Left lobe of liver (tissue), 2 donors: Measurements from ENCODE around the gene CNEP1R1. TPM values are rescaled to one million over a fixed set of nuclear protein-coding genes. Genes with fewer than 3 reads are reported as not detected.

Experiments used
- ATAC-seq: fragments of 200-7000 bp; cut with Tn5 transposase; one replicate; pipeline ENCODE4 v1.9.1; 2020; ENCODE audit warnings: mild to moderate bottlenecking, moderate library complexity
- DNase-seq: peaks from one replicate; pipeline ENCODE4 v3.0.0-alpha.2; 2020; ENCODE audit warnings: low spot score
- total RNA-seq: library from RNA; stranded (reverse); gene quantifications from one replicate; pipeline ENCODE4 v1.2.1, GENCODE V29; 2021
- donor health status: DM: no; HTN: no; CAD: no; lungs with moderate emphysema.
- donor health status: DM: no; HTN: yes; CAD: no.

Gene CNEP1R1
- total RNA-seq, 1 donor from 2014 or later, result 6.4 TPM

DNA sequence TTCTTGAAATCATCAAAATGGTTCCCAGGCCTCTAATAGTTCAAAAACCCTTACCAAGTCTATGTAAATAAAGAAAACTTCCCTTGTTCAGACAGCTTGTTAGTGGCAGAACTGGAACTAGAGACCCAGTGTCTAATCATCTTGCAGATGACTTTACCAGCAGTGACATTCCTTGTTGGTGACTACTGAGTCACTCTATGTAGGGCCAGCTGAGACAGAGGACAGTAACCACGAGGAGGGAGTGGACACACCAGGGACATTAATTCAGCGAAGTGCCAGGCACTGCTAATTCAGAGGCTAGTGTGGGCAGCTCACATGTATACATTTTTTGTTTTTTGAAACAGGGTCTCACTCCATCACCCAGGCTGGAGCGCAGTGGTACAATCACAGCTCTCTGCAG is 34.6 kb downstream of the CNEP1R1 start:
- DNase-seq (no peak), ATAC-seq (no peak)

DNA sequence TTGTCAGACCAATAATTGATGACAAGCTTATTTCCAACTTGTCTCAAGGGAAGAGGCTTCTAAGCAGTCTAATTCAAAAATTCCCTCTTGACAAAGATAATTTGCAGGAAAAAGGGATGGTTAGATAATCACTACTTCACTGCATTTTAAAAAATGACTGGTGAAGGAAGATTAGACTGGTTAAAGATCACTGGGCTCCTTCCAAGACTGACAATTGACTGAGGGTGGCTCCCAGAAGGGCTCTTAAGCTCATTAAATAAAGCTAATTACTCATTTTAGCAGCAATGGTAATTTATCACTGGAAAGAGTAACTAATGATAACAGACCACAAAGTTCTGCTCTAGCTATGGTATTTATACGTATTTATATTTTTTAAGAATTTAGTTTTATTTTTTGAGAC is 36.3 kb downstream of the CNEP1R1 start:
- no peak for ATAC-seq
- DNase-seq, result no peak

DNA sequence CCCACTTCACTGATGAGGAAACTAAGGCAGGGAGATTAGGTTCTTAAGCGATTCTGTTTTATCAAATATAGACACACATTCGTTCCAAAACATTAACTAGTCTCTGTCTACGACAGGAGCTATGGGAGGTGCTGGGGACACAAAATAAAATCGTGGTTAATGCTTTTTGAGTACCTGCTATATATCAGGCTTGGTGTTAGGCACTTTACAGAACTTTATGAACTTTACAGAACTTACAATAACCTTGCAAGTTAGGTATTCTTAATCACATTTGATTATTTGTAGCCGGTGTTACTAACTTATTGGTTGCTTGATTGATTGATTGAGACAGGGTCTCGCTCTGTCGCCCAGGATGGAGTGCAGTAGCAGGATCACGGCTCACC is 40.2 kb downstream of the CNEP1R1 start:
- ATAC-seq (no peak), DNase-seq (no peak)

DNA sequence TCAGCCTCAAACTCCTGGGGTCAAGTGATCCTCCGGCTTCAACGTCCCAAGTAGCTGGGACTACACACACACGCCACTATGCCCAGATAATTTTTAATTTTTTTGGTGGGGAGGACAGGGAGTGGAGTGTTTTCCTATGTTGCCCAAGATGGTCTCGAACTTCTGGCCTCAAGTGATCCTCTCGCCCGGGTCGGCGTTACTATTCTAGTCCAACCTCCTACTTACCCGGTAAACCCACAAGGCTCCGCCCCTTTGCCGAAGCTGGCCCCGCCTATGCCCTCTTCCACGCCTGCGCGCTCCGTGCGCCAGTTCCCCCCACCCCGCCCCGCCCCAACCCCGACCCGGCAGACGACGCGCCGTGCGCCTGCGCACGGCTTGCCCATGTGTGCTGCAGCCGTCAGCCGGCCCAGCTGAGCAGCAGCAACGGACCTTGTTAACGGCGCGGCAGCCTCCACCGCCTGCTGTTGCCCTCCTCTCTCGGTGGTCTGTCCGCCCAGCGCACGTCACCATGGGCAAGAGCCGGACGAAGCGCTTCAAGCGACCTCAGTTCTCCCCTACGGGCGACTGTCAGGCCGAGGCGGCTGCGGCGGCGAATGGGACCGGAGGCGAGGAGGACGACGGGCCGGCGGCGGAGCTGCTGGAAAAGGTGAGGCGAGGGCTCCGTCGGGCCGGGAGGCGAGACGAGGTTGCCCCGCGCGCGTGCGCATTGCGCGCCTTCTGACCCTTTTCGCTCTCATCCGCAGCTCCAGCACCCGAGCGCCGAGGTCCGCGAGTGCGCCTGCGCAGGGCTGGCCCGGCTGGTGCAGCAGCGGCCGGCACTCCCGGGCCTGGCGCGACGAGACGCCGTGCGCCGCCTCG is 40.8 kb downstream of the CNEP1R1 start, which contains the start of gene HEATR3:
Gene HEATR3 (plus strand): TSS at position 347 of the 858 bp plus-strand sequence. CDS start 162 bp downstream, at position 509.
- peak; percentile 95 for DNase-seq

DNA sequence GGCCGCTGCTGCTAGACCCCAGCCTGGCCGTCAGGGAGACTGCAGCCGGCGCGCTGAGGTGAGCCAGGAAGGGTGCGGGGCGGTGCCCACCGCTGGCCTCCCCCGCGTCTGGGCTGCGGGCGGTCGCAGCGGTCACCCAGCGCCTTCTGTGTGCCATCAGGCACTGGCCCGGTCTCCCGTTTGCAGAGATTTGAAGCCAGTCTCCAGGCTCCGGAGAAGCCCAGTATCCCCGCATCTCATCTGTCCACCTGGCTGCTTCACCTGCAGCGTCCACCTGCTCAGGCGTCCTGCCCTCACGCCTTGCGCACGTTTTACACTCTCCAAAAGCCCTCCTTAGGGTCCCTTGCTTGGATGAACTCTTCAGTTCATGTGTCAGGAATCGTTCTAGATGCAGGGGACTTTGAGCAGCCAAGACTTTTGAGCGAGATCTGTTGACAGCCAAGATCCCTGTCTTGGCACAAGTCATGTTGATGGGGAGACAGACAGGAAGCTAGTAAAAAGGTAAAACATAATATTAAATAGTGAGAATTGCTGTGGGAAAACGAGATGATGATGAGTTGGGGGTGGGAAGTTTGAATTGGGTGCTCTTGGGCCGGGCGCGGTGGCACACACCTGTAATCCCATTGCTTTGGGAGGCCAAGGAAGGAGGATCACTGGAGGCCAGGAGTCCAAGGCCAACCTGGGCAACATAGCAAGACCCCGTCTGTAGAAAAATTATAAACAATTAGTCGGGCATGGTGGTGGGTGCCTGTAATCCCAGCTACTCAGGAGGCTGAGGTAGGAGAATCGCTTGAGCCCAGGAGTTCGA is 41.7 kb downstream of the CNEP1R1 start:
- DNase-seq (no peak), ATAC-seq (no peak)

More for the DNA sequence above, 40.8 kb downstream of the CNEP1R1 start, which contains the start of gene HEATR3:
- ATAC-seq, result peak; percentile 93

DNA sequence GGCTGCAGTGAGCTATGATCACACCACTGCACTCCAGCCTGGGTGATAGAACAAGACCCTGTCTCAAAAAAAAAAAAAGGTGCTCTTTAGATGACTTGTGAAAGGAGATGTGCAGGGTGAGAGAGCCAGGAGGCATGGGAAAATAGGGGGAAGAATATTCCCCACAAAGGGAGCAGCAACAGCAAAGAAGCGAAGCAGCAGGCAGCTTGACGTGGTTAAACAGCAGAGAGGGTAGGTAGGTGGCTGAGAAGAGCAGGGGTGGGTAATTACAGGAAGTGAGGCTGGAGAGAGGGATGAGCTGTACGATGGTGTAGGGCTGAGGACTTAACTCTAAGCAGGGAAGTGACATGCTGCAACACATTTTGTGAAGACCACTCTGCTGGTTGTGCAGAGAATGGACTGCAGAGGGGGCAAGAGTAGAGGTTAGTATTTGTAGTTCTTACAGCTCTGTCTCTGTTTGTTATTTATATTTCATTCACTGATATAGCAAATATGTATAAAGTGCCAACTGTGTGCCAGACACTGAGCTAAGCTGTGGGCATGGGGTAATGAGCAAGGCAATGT is 42.3 kb downstream of the CNEP1R1 start:
- DNase-seq, result no peak
- ATAC-seq, result no peak

DNA sequence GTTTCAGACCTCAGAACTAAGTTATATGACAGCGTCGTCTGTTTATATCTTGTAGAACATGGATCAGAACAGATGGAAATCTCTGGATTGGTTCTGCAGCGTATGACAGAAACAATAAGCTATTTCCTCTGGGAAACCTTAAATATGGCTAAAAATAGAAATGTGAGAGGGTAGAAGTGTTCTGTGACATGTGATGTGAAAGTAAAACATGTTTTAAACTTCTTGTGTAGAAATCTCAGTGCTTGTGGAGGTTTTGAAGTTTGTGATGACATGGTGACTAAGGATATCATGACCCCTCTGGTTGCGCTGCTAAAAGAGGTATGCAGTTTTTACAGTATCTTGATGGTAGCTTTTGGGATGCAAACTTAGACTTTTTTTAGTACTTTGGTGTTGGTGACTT is 43.5 kb downstream of the CNEP1R1 start:
- DNase-seq (no peak), ATAC-seq (no peak)

DNA sequence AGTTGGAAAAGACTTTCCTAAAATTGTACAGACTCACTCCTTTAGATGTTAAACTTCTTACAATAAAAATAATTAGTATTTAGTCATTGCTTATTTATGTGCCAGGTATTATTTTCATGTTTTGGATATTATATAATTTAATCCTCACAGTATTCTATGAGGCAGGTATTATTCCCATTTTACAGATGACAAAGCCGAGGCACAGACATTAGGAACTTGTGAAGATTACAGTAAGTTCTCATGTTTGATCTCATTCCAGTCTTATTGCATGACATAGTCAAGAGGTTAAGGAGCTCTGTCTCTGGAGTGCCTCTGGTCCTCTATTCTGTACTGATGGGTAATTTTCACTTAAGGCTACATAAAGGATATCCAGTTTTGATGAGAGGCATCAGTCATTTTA is 44.0 kb downstream of the CNEP1R1 start:
- DNase-seq (no peak), ATAC-seq (no peak)

DNA sequence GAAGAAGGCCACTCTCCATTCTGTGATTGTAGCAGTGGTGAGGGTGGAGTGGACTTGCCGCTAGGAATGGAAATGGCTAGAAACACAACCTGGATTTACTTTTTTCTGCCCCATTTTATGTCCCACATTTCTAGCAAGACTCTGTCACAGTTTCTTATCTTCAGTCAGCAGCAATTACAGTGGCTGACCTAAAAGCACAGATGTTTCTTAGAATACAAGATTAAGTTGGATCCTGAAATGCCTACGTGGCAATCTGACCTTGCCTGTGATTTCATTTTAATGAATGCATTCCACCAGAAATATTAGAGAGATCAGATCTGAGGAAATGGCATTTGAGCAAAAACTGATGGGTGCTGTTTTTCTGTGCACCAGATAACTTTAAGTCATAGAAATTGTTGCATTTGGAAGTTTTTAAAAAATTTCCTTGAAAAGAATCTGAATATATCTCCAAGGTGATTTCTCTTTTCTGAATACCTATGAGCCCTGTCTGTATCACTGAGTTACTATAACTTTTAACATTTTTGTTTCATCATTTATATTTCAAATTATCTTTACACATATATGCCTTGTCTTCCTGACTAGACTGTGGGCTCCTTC is 46.1 kb downstream of the CNEP1R1 start:
- DNase-seq (no peak), ATAC-seq (no peak)

DNA sequence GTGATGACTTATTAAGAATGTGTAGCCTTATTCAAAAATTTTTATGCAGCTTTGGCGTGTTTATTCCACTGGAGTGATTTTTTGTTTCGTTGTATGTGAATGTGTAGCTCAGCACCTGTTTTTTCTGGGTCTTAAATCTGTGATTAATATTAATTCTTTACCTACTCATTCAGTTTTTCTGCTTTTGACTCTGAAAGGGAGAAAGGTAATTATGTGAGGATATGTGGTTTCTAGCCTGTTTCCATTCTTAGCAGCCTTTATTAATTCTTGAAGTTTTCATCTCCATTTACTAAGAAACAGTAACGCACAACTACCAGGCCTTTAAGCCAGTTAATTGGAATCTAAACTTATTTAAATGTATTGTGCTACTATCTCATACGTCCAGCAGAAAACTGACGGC is 47.7 kb downstream of the CNEP1R1 start:
- ATAC-seq, result no peak
- DNase-seq, result no peak

DNA sequence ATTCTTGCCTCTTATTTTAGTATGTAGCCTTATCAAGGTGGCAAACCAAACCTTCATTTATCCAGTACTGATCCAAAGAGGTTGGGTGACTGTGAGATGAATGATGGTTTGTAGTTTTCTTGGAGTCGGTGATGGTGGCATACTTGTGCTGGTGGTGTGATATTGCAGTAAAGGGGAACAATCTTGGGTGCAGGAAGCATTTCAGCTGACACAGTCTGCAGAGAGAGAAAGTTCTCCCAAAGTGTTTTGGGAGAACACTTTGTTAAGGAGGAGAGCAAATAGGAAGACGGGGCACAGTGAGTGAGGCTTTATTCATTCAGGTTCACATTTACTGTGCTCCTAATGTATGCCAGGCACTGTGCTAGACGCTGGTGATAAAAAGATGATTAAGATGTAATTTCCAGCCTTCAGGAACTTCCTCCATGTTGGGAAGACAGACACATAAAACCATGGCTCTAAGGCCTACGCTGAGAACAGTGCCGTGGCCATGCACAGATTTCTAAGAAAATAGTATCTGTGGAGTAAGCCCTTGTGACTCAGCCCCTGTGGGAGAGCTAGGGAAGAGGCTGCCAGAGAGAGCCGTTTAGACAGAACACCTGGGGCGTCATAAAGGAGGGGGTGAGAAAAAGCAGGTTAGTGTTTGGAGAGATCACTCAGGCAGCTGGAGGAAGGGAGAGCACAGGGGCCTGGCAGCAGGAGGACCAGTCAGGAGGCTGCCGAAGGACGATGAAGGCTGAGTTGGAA is 54.5 kb downstream of the CNEP1R1 start:
- no peak for DNase-seq
- peak; percentile 19 for ATAC-seq

DNA sequence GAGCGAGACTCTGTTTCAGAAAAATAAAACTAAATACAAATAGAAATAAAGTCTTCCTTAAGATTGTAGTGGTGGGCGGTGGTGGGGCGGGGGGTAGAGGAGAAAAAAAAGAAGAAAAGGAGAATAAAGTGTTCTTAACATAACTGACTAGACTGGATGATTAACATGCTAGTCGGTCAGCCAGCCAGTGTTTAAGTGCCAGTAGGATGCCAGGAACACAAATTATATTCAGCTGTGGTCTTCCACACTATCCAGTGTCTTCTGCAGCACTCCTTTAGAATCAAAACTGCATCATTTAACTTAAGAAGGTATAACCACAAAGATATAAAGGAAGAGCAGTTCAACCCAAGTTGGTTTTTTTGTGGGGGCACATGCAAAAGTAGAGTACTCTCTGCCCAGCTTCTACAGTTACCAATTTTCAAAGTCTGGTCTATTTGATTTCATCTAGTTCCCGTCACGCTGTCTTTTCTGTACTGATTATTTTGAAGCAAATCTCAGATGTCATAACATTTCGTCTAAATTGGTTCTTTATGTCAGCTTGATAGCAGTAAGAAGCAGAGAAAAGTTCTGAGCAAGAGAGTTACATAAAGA is 56.5 kb downstream of the CNEP1R1 start:
- ATAC-seq, result no peak
- DNase-seq, result no peak

DNA sequence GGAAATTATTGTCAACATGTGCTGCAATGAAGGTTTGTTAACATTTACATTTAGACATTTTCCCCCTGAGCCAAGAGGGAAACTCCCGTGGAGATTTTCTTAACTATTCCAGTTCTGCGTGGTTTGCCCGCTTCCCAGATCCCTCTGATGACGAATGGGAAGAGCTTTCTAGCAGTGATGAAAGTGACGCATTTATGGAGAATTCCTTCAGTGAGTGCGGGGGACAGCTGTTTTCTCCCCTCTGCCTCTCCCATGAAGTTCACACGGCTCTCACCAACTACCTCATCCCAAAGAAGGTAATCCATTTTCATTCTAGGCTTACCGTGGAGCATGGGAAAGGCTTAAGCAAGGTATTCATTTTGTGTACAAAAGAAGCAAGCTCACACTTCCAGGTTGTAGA is 59.0 kb downstream of the CNEP1R1 start:
- DNase-seq (no peak), ATAC-seq (no peak)

DNA sequence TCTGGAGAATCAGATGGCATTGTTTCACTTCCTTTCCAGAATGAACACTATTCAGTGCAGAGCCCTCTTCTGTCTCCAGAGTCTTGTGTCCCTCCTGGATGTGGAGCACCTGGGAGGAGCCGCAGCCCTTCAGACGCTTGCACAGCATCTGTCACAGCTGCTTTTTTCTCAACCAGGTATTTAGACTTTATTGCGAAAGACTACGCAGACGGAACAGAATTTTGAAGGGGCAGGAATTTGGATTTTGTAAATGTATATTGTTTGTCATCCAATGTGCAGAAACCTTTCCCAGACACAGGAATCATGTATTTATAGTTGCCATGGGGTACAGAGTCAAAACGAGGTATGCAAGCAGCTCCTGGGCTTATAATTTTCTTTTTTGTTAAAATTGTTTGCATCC is 61.2 kb downstream of the CNEP1R1 start:
- ATAC-seq (no peak), DNase-seq (no peak)

Other genes starting within 250 kb of the CNEP1R1 start
- 2.0 TPM for gene ZNF423, start 169.1 kb upstream of the CNEP1R1 start, total RNA-seq
- gene HEATR3, start 40.7 kb downstream of the CNEP1R1 start, total RNA-seq, result 11.9 TPM
- gene TENT4B, start 128.1 kb downstream of the CNEP1R1 start, total RNA-seq, result 9.3 TPM
- 4.9 TPM for gene ADCY7, start 241.3 kb downstream of the CNEP1R1 start, total RNA-seq